Measurements from ENCODE around the gene STX16. TPM values are rescaled to one million over a fixed set of nuclear protein-coding genes. Genes with fewer than 3 reads are reported as not detected.

STX16 gene
- total RNA-seq, 1 donor = 26.5 TPM

GRCh38 chr20:58676161-58676560, 25.1 kb downstream of the STX16 start:
- no peak overlapping the region for H3K4me3 ChIP-seq (ENCODE audit: low read depth, low read length)
- no peak for DNase-seq (ENCODE audit: low read depth)
- no peak for TF ChIP-seq CTCF (IDR thresholded peaks at IDR 0.05; ENCODE audit: insufficient read depth, low read length)

GRCh38 chr20:58677079-58677604, 26.1 kb downstream of the STX16 start:
- no peak for TF ChIP-seq CTCF (IDR thresholded peaks at IDR 0.05; ENCODE audit: insufficient read depth, low read length)
- H3K4me3 ChIP-seq (ENCODE audit: low read depth, low read length) = no peak overlapping the region
- no peak for DNase-seq (ENCODE audit: low read depth)

GRCh38 chr20:58677808-58678207, 26.7 kb downstream of the STX16 start:
- no peak for DNase-seq (ENCODE audit: low read depth)
- no peak for TF ChIP-seq CTCF (IDR thresholded peaks at IDR 0.05; ENCODE audit: insufficient read depth, low read length)
- H3K4me3 ChIP-seq (ENCODE audit: low read depth, low read length) = no peak overlapping the region

- no peak overlapping the region for H3K4me3 ChIP-seq (ENCODE audit: low read depth, low read length)
- TF ChIP-seq CTCF (IDR thresholded peaks at IDR 0.05; ENCODE audit: insufficient read depth, low read length) = no peak
- DNase-seq (ENCODE audit: low read depth) = no peak
Measured at GRCh38 chr20:58678806-58679205, 27.7 kb downstream of the STX16 start.

GRCh38 chr20:58682656-58683531, 31.8 kb downstream of the STX16 start:
- no peak for TF ChIP-seq CTCF (IDR thresholded peaks at IDR 0.05; ENCODE audit: insufficient read depth, low read length)
- DNase-seq (ENCODE audit: low read depth) = no peak
- H3K4me3 ChIP-seq (ENCODE audit: low read depth, low read length) = no peak overlapping the region

GRCh38 chr20:58684291-58684690, 33.2 kb downstream of the STX16 start:
- TF ChIP-seq CTCF (IDR thresholded peaks at IDR 0.05; ENCODE audit: insufficient read depth, low read length) = no peak
- no peak overlapping the region for H3K4me3 ChIP-seq (ENCODE audit: low read depth, low read length)
- DNase-seq (ENCODE audit: low read depth) = no peak
